ENCODE measurements around the gene PRKCI.
"Not testable (repeated sequence)": the region's sequence is repeated elsewhere in the genome, so short reads cannot be mapped to it uniquely, and the experiment has no call there.

DNA sequence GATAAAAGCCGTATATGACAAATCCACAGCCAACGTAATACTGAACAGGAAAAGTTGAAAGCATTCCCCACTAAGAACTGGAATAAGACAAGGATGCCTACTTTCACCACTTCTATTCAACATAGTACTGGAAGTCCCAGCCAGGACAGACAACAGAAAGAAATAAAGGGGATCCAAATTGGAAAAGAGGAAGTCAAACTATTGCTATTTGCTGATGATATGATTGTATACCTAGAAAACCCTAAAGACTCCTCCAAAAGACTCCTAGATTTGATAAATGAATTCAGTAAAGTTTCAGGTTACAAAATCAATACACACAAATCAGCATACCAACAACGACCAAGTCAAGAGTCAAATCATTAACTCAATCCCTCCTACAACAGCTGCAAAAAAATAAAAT is 26.5 kb upstream of the PRKCI start:
- TF ChIP-seq, protein P1, sequence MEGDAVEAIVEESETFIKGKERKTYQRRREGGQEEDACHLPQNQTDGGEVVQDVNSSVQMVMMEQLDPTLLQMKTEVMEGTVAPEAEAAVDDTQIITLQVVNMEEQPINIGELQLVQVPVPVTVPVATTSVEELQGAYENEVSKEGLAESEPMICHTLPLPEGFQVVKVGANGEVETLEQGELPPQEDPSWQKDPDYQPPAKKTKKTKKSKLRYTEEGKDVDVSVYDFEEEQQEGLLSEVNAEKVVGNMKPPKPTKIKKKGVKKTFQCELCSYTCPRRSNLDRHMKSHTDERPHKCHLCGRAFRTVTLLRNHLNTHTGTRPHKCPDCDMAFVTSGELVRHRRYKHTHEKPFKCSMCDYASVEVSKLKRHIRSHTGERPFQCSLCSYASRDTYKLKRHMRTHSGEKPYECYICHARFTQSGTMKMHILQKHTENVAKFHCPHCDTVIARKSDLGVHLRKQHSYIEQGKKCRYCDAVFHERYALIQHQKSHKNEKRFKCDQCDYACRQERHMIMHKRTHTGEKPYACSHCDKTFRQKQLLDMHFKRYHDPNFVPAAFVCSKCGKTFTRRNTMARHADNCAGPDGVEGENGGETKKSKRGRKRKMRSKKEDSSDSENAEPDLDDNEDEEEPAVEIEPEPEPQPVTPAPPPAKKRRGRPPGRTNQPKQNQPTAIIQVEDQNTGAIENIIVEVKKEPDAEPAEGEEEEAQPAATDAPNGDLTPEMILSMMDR (IDR thresholded peaks at IDR 0.05): not testable (repeated sequence)
- not testable (repeated sequence) for TF ChIP-seq EP300 (IDR thresholded peaks at IDR 0.05)
